Ecto neural progenitor cell (in vitro differentiated cells): Measurements from ENCODE around the gene SALL3.

ENCODE experiments used
- DNase-seq: peaks from one replicate; pipeline ENCODE4 v3.0.0-alpha.2; 2018; ENCODE audit warnings: low spot score

Gene SALL3

DNA sequence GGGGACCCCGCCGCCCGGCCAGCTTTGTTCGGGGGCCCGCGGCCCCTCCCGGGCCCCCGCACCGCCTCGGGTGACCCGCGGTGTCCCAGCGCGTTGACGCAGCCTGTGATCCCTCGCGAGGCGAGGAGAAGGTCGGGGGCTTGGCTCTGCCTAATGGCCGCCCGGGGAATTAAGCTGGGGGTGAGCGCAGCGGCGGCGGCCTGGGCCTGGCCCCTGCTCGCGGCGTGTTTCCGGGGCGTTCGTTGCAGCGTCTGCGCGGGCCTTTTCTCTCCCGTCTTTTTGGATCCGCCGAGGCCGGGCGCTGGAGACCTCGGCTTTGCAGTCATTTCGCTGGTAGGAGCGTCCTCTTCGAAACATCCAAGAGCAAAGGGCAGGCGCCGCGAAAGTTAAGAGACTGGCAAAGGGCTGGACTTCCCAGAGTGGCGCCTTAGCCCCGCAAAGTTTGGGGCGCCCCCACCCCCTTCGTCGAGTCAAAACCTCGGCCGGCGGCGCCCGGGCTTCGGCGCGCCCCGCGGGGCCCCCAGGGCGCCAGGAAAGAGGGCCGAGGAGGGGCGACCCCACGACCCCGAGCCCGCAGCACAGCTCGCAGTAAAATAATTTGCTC lies 1.3 kb downstream of the SALL3 start:
- peak; percentile 68 for DNase-seq

DNA sequence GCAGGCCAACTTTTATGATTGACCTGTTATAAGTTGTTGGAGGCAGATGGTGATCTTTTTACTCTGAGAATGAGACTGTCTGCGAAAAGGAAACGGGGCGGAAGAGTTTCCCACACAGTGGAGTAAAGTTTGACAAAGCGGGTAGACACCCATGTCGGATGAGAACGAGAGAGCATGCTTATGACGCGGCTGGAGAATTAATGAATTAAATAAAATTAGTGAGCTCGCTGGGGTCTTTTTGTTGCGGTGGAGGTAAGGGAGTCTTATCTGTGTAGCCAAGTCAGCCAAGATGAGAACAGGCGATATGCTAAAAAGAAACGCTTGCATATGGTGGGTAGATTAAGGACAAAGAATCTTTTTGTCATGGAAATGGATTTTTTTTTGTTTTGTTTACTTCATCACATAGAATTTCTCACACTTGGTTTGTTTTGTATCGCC lies 1.8 kb downstream of the SALL3 start:
- DNase-seq = no peak

DNA sequence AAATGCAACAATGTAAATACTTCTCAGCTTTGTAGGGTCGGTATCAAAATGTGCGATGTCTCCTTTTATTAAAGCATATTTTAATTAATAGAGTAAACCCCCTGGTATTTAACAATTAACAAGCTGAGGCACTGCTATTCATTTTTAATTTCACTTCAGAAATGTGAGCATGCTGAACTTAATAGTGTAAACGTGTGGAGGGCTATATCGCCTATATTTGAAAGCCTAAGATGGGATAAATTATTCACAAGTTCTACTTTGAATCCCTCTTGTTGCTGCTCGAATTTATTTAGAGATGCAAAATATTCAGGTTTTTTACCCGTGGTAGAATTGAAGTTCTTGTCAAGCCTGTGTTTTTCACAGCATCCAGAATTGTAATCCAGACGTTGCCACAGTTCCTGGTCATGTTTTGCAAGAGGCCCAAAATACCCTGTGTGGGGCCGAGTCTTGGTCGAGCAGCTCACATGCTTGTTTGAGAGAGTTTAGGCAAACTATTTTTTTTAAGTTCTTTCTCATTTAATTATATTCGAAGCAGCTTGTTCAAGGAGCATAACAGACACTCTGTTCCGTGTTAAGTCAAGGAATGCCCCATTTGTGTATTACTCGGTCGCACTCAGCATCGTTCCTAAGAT lies 2.5 kb downstream of the SALL3 start:
- DNase-seq = no peak

DNA sequence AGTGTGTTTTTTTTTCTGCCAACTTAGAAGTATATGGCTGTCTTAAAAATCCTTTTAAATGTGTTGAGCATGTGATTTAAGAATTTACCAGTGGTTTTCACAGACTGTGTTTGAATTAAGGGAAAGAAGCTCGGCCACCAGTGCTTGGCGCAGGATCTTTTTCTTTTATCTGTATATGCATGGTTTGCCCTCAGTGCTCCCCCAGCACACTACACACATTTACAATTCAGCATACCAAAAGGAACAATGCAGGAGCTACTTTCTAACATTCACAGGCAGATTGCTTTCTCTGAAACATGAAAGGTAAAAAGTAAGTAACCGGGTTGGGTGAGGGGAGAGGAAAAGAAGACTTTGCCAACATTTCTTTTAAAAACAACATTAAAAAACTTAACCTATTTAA lies 3.9 kb downstream of the SALL3 start:
- DNase-seq = no peak

DNA sequence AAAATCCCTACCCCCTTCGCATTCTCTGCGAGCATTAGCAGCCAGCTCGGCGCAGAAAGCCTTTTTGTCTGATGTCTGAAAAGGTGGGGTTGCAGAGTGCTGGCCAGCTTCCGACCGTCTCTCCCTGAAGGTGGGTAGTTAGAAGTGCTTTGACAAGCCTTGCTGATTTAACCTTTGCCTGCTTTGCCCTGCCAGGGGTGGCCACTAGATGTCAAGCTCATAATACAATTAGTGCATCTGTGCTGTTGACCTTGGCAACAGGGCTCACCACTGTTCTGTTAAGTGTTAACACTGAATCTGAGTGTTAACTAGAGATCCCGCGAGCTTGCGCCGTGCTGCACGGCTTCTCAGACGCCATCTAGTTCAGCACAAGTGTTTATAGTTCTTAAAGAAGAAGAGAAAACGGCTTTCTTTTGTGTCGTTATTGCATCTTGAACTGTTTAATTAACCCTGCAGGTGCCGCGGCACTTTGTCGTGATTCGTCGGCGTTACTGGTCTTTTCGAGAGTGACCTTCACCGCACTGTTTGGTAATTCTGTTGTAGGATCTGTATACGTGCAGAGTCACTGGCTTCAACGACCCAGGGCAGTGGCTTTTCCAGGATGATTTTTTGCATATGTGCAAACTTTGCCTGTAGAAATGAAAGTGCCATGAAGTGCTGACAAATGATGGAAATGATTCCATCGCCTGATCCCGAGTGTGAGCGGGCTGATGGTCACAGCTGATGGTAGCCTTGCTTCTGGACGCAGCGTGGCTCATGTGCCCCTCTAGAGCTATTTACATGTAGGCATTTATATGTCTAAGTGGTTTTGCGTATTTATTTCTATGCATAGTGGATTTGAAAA lies 5.5 kb downstream of the SALL3 start:
- DNase-seq = peak; percentile 58

DNA sequence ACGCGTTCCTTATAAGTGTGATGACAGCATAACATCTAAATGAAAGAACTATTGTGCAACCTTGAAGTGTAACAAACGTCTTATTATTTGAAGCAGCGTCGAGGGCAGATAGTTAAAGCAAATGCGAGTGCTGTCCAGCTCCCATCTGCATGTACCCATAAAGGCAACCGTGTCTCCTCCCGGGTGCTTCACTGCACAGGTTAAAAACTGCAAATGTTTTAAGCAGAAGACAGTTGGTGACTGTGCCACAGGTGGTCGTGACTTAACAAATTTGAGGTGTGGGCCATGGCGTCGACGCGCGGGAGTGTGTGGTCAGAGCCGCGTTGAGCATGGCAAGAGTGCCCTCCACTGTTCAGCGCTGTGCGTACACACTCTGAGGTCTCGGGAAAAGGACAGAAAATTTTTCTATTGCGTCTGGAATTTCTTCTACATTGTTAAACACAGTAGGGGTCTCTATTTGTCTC lies 6.4 kb downstream of the SALL3 start:
- peak; percentile 64 for DNase-seq

DNA sequence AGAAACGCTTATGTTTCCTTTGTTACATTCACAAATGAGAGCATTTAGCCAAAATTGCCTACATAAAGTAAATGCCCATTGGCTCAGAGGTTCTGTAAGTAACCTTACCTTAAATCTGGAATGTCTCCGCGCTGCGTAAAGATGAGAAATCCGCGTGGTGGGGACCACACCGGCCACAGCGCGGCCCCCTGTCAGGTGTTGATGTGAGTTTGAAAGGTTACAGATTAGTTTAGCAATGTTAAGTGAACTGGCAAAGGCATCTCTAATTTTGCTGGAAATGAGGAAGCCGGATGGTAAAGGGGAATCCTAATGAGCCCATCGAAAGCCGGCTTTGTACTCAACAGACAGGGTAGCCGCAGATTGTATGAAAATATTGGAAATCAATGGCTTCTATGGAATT lies 11.8 kb downstream of the SALL3 start:
- DNase-seq = no peak

DNA sequence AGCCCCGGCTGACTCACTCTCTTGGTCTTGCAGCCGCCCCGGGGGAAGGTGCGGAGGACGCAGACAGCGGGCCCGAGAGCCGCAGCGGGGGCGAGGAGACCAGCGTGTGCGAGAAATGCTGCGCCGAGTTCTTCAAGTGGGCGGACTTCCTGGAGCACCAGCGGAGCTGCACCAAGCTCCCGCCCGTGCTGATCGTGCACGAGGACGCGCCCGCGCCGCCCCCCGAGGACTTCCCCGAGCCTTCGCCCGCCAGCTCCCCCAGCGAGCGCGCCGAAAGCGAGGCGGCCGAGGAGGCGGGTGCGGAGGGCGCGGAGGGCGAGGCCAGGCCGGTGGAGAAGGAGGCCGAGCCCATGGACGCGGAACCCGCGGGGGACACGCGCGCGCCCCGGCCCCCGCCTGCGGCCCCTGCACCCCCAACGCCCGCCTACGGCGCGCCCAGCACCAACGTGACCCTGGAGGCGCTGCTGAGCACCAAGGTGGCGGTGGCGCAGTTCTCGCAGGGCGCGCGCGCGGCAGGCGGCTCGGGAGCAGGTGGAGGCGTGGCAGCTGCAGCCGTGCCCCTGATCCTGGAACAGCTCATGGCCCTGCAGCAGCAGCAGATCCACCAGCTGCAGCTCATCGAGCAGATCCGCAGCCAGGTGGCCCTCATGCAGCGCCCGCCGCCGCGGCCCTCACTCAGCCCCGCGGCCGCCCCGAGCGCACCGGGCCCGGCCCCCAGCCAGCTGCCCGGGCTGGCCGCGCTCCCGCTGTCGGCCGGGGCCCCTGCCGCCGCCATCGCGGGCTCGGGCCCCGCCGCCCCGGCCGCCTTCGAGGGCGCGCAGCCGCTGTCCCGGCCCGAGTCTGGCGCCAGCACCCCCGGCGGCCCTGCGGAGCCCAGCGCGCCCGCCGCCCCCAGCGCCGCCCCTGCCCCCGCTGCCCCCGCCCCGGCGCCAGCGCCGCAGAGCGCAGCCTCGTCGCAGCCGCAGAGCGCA lies 12.7 kb downstream of the SALL3 start:
- no peak for DNase-seq

DNA sequence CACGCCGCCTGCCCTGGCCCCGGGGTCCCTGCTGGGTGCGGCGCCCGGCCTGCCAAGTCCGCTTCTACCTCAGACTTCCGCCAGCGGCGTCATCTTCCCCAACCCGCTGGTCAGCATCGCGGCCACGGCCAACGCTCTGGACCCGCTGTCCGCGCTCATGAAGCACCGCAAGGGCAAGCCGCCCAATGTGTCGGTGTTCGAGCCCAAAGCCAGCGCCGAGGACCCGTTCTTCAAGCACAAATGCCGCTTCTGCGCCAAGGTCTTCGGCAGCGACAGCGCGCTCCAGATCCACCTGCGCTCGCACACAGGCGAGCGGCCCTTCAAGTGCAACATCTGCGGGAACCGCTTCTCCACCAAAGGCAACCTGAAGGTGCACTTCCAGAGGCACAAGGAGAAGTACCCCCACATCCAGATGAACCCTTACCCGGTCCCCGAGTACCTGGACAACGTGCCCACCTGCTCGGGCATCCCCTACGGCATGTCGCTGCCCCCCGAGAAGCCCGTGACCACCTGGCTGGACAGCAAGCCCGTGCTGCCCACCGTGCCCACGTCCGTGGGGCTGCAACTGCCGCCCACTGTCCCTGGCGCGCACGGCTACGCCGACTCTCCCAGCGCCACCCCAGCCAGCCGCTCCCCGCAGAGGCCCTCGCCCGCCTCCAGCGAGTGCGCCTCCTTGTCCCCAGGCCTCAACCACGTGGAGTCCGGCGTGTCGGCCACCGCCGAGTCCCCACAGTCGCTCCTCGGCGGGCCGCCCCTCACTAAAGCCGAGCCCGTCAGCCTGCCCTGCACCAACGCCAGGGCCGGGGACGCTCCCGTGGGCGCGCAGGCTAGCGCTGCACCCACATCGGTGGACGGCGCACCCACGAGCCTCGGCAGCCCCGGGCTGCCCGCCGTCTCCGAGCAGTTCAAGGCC lies 13.7 kb downstream of the SALL3 start:
- no peak for DNase-seq

DNA sequence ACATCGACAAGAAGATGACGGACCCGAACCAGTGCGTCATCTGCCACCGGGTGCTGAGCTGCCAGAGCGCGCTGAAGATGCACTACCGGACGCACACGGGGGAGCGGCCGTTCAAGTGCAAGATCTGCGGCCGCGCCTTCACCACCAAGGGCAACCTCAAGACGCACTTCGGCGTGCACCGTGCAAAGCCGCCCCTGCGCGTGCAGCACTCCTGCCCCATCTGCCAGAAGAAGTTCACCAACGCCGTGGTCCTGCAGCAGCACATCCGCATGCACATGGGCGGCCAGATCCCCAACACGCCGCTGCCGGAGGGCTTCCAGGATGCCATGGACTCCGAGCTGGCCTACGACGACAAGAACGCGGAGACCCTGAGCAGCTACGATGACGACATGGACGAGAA lies 14.4 kb downstream of the SALL3 start:
- DNase-seq = no peak

DNA sequence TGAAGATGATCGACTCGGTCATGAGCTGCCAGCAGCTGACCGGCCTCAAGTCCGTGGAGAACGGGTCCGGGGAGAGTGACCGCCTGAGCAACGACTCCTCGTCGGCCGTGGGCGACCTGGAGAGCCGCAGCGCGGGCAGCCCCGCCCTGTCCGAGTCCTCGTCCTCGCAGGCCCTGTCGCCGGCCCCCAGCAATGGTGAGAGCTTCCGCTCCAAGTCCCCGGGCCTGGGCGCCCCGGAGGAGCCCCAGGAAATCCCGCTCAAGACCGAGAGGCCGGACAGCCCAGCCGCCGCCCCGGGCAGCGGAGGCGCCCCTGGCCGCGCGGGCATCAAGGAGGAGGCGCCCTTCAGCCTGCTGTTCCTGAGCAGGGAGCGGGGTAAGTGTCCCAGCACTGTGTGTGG lies 14.9 kb downstream of the SALL3 start:
- no peak for DNase-seq

DNA sequence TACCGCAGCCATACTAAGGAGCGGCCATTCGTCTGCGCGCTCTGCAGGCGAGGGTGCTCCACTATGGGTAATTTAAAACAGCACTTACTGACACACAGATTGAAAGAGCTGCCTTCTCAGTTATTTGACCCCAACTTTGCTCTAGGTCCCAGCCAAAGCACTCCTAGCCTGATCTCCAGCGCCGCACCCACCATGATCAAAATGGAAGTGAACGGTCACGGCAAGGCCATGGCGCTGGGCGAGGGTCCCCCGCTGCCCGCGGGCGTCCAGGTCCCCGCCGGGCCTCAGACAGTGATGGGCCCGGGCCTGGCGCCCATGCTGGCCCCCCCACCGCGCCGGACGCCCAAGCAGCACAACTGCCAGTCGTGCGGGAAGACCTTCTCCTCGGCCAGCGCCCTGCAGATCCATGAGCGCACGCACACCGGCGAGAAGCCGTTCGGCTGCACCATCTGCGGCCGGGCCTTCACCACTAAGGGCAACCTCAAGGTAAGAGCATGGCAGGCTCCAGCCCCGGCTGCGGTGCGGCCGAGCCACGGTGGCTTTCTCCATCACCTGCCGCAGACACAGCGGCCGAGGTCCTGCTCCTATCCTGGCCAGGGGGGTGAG lies 15.5 kb downstream of the SALL3 start:
- peak; percentile 23 for DNase-seq

DNA sequence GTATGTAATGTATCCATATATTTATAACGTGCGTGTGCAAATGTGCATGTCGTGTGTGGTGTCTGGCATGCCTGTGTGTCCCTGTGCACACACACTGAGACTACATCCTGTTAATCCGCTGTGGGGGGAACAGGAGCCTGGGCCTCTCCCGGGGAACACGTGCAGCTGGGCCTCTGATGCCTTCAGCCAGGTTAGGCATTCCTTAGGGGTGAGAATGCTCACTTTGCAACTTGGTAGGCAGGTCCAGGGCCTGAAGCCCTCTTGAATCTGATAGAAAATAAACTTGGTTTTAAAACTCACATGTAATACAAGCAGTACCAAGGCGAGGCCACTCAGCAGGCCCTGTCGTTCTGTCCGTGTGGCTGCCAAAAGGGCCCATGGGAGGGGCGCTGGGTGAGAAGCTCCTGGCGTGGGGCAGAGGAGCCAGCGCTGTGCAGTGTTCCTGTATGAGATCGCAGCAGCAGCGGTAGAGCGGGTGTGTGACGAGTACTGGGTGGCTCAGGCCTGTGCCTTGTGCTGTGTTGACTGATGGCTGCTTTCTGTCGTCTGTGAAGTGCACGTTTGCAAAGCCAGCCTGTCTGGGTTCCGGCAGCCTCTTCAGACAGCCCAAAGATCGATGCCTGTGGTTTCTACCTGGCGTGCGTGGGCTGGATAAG lies 16.2 kb downstream of the SALL3 start:
- DNase-seq = peak; percentile 27

DNA sequence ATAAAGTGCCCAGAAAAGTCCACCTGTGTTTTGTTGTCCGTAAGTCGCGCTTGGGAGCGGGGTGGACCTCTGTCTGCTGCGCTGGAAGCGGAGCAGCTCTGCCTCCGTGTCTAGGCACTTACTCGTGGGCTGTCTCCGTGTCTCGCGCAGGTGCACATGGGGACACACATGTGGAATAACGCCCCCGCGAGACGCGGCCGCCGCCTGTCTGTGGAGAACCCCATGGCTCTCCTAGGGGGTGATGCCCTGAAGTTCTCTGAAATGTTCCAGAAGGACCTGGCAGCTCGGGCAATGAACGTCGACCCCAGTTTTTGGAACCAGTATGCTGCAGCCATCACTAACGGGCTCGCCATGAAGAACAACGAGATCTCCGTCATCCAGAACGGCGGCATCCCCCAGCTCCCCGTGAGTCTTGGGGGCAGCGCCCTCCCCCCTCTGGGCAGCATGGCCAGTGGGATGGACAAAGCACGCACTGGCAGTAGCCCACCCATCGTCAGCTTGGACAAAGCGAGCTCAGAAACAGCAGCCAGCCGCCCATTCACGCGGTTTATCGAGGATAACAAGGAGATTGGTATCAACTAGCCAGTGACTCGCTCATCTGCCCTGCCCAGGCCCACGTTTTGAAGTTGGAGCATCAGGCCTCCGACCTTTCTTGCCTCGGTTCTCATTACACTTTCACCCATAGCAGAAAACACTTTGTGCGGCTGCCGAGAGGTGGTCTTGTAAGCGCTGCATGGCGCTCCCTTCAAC lies 17.3 kb downstream of the SALL3 start:
- peak; percentile 32 for DNase-seq

DNA sequence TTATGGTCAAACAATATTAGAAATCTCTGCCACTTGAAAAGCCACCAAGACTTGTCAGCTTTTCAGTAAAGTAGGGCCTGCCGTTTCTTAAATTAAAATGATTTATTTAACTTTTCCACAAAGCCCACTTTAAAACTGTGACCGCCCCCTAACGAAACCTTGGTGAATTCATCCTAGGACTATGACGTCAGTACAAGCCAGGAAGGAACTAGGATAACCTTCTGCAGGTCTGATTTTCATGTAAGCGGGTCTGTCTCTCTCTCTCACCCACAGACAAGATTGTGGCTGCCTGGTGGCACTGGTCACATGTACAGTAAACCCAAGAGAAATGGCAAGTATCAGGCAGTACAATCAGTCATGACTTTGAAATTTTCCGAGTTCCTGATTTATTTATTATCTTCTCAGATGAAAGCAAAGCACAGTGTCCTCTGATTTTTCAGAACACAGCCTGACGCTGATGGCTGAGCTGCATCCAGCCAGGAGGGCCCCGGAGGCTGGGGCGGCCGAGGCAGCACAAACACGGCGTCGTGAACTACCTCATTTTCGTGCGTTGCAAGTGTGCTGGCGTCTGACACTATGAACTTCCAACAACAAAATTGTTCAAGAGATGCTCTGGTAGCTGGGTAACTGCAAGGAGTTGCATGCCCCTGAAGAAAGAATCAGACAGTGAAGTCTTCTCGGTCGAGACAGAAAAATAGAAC lies 18.9 kb downstream of the SALL3 start:
- peak; percentile 24 for DNase-seq

DNA sequence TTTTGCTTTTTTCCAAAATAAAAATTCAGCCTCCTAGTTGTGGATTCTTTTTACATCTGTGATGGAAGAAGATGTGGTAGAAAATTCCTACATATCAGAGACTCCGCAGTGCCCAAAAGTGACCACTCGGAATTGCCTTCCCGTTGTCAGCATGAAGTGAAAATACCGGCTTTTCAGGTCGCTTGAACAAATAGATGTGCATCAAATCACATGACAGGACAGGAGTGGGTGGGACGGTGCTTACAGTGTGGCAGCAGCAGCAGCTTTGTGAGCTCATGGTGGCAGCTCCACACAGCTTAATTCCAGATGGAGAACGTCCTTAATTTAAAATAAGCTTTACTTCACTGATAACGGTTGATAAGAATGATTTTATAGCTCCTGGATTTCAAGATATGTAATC lies 20.3 kb downstream of the SALL3 start:
- peak; percentile 29 for DNase-seq

DNA sequence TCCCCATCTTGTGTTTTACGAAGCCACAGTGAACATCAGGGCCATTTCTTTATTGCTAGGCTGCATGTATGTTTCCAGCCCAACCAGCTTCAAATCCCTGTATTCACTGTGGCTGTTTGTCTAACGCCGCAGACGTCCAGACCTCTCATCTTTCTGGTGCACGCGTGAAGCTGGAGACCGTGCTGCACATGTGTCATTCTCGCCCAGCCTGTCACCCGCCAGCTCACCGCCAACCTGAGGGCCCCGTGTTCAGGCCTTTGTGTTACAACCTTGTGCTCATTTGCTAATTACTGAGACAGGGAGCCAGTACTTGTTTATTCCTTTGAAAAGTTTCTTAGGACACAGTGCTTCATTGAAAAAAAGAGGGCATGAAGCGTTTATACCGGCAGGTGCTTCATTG lies 21.4 kb downstream of the SALL3 start:
- peak; percentile 32 for DNase-seq

DNA sequence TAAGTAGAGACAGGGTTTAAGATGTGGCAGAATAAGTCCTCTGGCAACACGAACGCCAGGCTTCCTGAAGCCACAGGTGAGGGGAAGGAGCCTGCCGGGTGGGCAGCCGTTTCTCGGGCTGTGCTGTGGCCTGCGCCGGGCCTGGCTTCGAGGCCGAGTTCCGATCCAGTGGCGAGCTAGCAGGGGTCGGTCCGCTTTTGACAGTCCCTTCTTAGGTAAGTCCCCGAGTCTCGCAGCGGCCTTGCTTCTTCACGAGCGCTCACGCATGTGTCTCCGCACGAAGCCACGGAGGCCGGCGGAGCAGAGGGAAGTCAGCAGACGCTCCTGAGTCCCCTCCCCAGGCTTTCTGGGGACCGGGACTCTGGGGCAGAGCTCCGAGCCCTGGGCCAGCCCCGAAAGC lies 26.0 kb downstream of the SALL3 start:
- no peak for DNase-seq
